H9 (cell line): ENCODE measurements around the gene IL32. TPM values are rescaled to one million over a fixed set of nuclear protein-coding genes. Genes with fewer than 3 reads are reported as not detected.

Experiments
- DNase-seq: peaks from one replicate; pipeline ENCODE4 v3.0.0-alpha.2; 2017
- H2AFZ ChIP-seq: one replicate; pipeline ENCODE4 v1.6.1; 2013; ENCODE audit warnings: mild to moderate bottlenecking, low read length, control low read depth, moderate library complexity
- H2AK5ac ChIP-seq: 2 replicates; pipeline ENCODE4 v1.6.1; 2013; ENCODE audit warnings: low read length, control low read depth, mixed read lengths; ENCODE audit not compliant: insufficient read length
- H2BK120ac ChIP-seq: one replicate; pipeline ENCODE4 v1.6.1; 2013; ENCODE audit warnings: low read depth, mild to moderate bottlenecking, low read length, control low read depth, inconsistent platforms; ENCODE audit not compliant: poor library complexity, severe bottlenecking
- H2BK12ac ChIP-seq: 2 replicates; pipeline ENCODE4 v1.6.1; 2013; ENCODE audit warnings: low read length, control low read depth, mixed read lengths, low read depth; ENCODE audit not compliant: insufficient read length
- H2BK15ac ChIP-seq: 2 replicates; pipeline ENCODE4 v1.6.1; 2013; ENCODE audit warnings: low read depth, low read length, control low read depth
- H2BK20ac ChIP-seq: one replicate; pipeline ENCODE4 v1.6.1; 2013; ENCODE audit warnings: low read depth, mild to moderate bottlenecking, low read length, control low read depth, inconsistent platforms; ENCODE audit not compliant: poor library complexity, severe bottlenecking
- H2BK5ac ChIP-seq: 2 replicates; pipeline ENCODE4 v1.6.1; 2013; ENCODE audit warnings: low read length, control low read depth, mixed read lengths; ENCODE audit not compliant: insufficient read length
- H3K14ac ChIP-seq: 2 replicates; pipeline ENCODE4 v1.6.1; 2013; ENCODE audit warnings: low read length, control low read depth; ENCODE audit not compliant: insufficient read depth
- H3K18ac ChIP-seq: 2 replicates; pipeline ENCODE4 v1.6.1; 2013; ENCODE audit warnings: low read depth, mild to moderate bottlenecking, mixed read lengths, low read length, control low read depth; ENCODE audit not compliant: insufficient read length
- H3K23ac ChIP-seq: 2 replicates; pipeline ENCODE4 v1.6.1; 2013; ENCODE audit warnings: low read length, control low read depth, mixed read lengths, low read depth; ENCODE audit not compliant: insufficient read length
- H3K23me2 ChIP-seq: 2 replicates; pipeline ENCODE4 v1.6.1; 2013; ENCODE audit warnings: low read depth, mild to moderate bottlenecking, mixed read lengths, low read length, control low read depth; ENCODE audit not compliant: insufficient read length, poor library complexity, severe bottlenecking
- H3K27ac ChIP-seq: 2 replicates; pipeline ENCODE4 v1.5.1; 2013; ENCODE audit warnings: low read length, control low read depth, mixed read lengths, low read depth; ENCODE audit not compliant: insufficient read length
- H3K27me3 ChIP-seq: 2 replicates; pipeline ENCODE4 v1.6.1; 2013; ENCODE audit warnings: low read length, control low read depth, inconsistent platforms; ENCODE audit not compliant: insufficient read depth
- H3K4ac ChIP-seq: 2 replicates; pipeline ENCODE4 v1.6.1; 2013; ENCODE audit warnings: low read depth, mild to moderate bottlenecking, control low read depth, inconsistent platforms, low read length, moderate library complexity
- H3K4me1 ChIP-seq: 2 replicates; pipeline ENCODE4 v1.6.1; 2013; ENCODE audit warnings: low read length, control low read depth, inconsistent platforms; ENCODE audit not compliant: insufficient read depth
- H3K4me2 ChIP-seq: 2 replicates; pipeline ENCODE4 v1.6.1; 2013; ENCODE audit warnings: low read length, control low read depth, mixed read lengths; ENCODE audit not compliant: insufficient read length, insufficient read depth
- H3K56ac ChIP-seq: 2 replicates; pipeline ENCODE4 v1.6.1; 2013; ENCODE audit warnings: low read depth, mild to moderate bottlenecking, mixed read lengths, low read length, control low read depth; ENCODE audit not compliant: insufficient read length
- H3K79me1 ChIP-seq: 2 replicates; pipeline ENCODE4 v1.6.1; 2013; ENCODE audit warnings: low read depth, mild to moderate bottlenecking, moderate library complexity, low read length, control low read depth, inconsistent platforms; ENCODE audit not compliant: insufficient read depth, poor library complexity, severe bottlenecking
- H3K79me2 ChIP-seq: 2 replicates; pipeline ENCODE4 v1.6.1; 2013; ENCODE audit warnings: low read length, control low read depth, inconsistent platforms; ENCODE audit not compliant: insufficient read depth
- H3K9ac ChIP-seq: 2 replicates; pipeline ENCODE4 v1.6.1; 2013; ENCODE audit warnings: low read length, control low read depth, mixed read lengths; ENCODE audit not compliant: insufficient read length; ENCODE audit errors: extremely low read depth
- H3K9me3 ChIP-seq: one replicate; pipeline ENCODE4 v1.6.1; 2013; ENCODE audit warnings: low read depth, low read length, inconsistent platforms; ENCODE audit not compliant: control insufficient read depth
- H3T11ph ChIP-seq: one replicate; pipeline ENCODE4 v1.6.1; 2013; ENCODE audit warnings: mild to moderate bottlenecking, low read length, control low read depth, inconsistent platforms
- H4K20me1 ChIP-seq: one replicate; pipeline ENCODE4 v1.6.1; 2013; ENCODE audit not compliant: control insufficient read depth, insufficient read length, insufficient read depth
- H4K5ac ChIP-seq: 2 replicates; pipeline ENCODE4 v1.6.1; 2013; ENCODE audit warnings: low read depth, mild to moderate bottlenecking, mixed read lengths, low read length, control low read depth; ENCODE audit not compliant: insufficient read length
- H4K8ac ChIP-seq: replicated peaks from 2 replicates; pipeline ENCODE4 v1.6.1; 2013; ENCODE audit warnings: low read length, control low read depth, mixed read lengths, low read depth; ENCODE audit not compliant: insufficient read length
- H4K91ac ChIP-seq: 2 replicates; pipeline ENCODE4 v1.6.1; 2013; ENCODE audit warnings: low read depth, mild to moderate bottlenecking, moderate library complexity, mixed read lengths, low read length, control low read depth; ENCODE audit not compliant: insufficient read length
- H3K27ac Mint-ChIP-seq, 3 experiments: 2 replicates in 2 of 3; 3 replicates in 1 of 3; pipeline ENCODE4 v1.8.0; 2020 to 2021; ENCODE audit warnings: mixed read lengths in 3 of 3, mild to moderate bottlenecking in 1 of 3, moderate library complexity in 1 of 3
- H3K27me3 Mint-ChIP-seq: 2 replicates; pipeline ENCODE4 v1.8.0; 2021; ENCODE audit warnings: low read depth, mild to moderate bottlenecking, moderate library complexity, mixed read lengths
- H3K36me3 Mint-ChIP-seq, 3 experiments: 2 replicates in 2 of 3; 3 replicates in 1 of 3; pipeline ENCODE4 v1.8.0; 2020 to 2021; ENCODE audit warnings: low read depth in 3 of 3, mixed read lengths in 3 of 3; ENCODE audit not compliant: insufficient read depth in 1 of 3
- H3K4me1 Mint-ChIP-seq, 2 experiments: 2 replicates each; pipeline ENCODE4 v1.8.0; 2020; ENCODE audit warnings: mixed read lengths in 2 of 2
- H3K4me3 Mint-ChIP-seq, 2 experiments: 2 replicates in 1 of 2; 3 replicates in 1 of 2; pipeline ENCODE4 v1.8.0; 2020 to 2021; ENCODE audit warnings: mild to moderate bottlenecking in 2 of 2, mixed read lengths in 2 of 2, moderate library complexity in 1 of 2
- H3K9me3 Mint-ChIP-seq, 2 experiments: 2 replicates in 1 of 2; 3 replicates in 1 of 2; pipeline ENCODE4 v1.8.0; 2020; ENCODE audit warnings: mild to moderate bottlenecking in 2 of 2, mixed read lengths in 2 of 2, moderate library complexity in 1 of 2
- CTCF ChIP-seq: fragments of 200-600 bp; sonication (generic); conservative IDR thresholded peaks from 3 replicates; pipeline ENCODE4 v1.8.0; 2021; ENCODE audit warnings: antibody characterized with exemption, mild to moderate bottlenecking
- WGBS: extraction: QIAGEN DNeasy Blood & Tissue Kit; methylation state at CpG from one replicate; pipeline ENCODE4 v1.1.7; 2013; ENCODE audit warnings: missing lambda C conversion rate, low lambda C conversion rate, mixed read lengths; ENCODE audit not compliant: insufficient read length; ENCODE audit errors: extremely low coverage; 5-methylcytosine and 5-hydroxymethylcytosine counted together
- total RNA-seq: library from RNA; stranded (reverse); gene quantifications from 2 replicates; pipeline ENCODE4 v1.2.1, GENCODE V29; 2021

The IL32 gene
- total RNA-seq, 1 experiment from 2014 or later: 2.0 TPM

DNA sequence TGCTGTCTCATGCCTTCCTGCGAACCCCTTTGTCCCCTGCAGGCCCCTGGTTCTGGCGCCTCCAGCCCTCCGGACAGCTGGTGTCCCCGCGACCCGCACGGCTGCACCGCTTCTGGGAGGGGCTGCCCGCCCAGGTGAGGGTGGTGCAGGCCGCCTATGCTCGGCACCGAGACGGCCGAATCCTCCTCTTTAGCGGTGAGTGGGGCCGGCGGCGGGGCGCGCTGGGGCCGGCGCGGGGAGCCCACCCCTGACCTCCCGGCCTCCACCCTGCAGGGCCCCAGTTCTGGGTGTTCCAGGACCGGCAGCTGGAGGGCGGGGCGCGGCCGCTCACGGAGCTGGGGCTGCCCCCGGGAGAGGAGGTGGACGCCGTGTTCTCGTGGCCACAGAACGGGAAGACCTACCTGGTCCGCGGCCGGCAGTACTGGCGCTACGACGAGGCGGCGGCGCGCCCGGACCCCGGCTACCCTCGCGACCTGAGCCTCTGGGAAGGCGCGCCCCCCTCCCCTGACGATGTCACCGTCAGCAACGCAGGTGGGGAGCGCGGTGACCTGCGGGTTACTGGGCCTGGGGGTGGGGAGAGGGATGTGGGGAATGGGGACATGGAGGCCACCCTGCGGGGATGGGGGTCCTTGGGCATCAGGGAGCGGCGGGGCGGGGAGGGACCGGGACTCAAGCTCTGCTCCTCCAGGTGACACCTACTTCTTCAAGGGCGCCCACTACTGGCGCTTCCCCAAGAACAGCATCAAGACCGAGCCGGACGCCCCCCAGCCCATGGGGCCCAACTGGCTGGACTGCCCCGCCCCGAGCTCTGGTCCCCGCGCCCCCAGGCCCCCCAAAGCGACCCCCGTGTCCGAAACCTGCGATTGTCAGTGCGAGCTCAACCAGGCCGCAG, 7.1 kb upstream of the IL32 start:
- no peak overlapping the region for H2AFZ ChIP-seq
- Mint-ChIP-seq H3K27me3 (peaks cover 35% of the 10 kb centered on the region), H3K36me3 (peaks cover 6 to 23% (median 14%) of the 10 kb centered on the region in 3 experiments), H3K4me1 (peaks cover 20 to 36% of the 10 kb centered on the region in 2 experiments), H3K9me3 (no peaks in the 10 kb centered on the region; a peak in 2 of 5 replicates), H3K27ac (no peak overlapping the region), H3K4me3 (peak overlapping the region; percentile 75 to 83)
- peaks cover 2% of the 10 kb centered on the region; the same call in 1 of the 2 replicates for H3K27me3 ChIP-seq
- no peak overlapping the region for H3K4ac ChIP-seq
- H3K4me2 ChIP-seq: peak overlapping the region; percentile 58
- H3K23me2 ChIP-seq: peaks cover 14% of the 10 kb centered on the region
- H3K23ac ChIP-seq: no peak overlapping the region
- H4K5ac ChIP-seq: no peak overlapping the region
- peak; percentile 33; the same call in 2 of the 3 replicates for TF ChIP-seq CTCF
- no peak overlapping the region for H2BK12ac ChIP-seq
- H3K56ac ChIP-seq: no peak overlapping the region
- H3T11ph ChIP-seq: no peak overlapping the region
- no peaks in the 10 kb centered on the region for H4K20me1 ChIP-seq
- H2AK5ac ChIP-seq: no peak overlapping the region
- H2BK20ac ChIP-seq: no peak overlapping the region
- H2BK15ac ChIP-seq: no peak overlapping the region
- H3K27ac ChIP-seq: no peak overlapping the region
- no peaks in the 10 kb centered on the region for H3K4me1 ChIP-seq
- no peaks in the 10 kb centered on the region for H3K79me2 ChIP-seq
- H2BK5ac ChIP-seq: no peak overlapping the region
- no peaks in the 10 kb centered on the region for H3K79me1 ChIP-seq
- H3K18ac ChIP-seq: no peak overlapping the region
- DNase-seq: peak; percentile 85
- H4K91ac ChIP-seq: no peak overlapping the region
- no peak overlapping the region for H4K8ac ChIP-seq
- no peak overlapping the region for H2BK120ac ChIP-seq
- H3K14ac ChIP-seq: no peak overlapping the region; the same call in 1 of the 2 replicates
- H3K9ac ChIP-seq: no peak overlapping the region
- H3K9me3 ChIP-seq: no peaks in the 10 kb centered on the region
- WGBS: no CpG with 5 or more reads among the region's 77 CpGs
